Right lobe of liver (tissue), 6 donors: ENCODE data around the gene DDX18. TPM values are rescaled to one million over a fixed set of nuclear protein-coding genes. Genes with fewer than 3 reads are reported as not detected.

ENCODE experiments used
- ATAC-seq, 4 donors: fragments of 200-7000 bp; cut with Tn5 transposase; one replicate each; pipeline ENCODE4 v1.9.1; 2020; ENCODE audit warnings: mild to moderate bottlenecking in 4 of 4, moderate library complexity in 4 of 4
- DNase-seq, 3 donors: peaks; one replicate each; pipeline ENCODE4 v3.0.0-alpha.2; 2020
- H3K27ac ChIP-seq, 3 donors: fragments of 200-600 bp; one replicate each; pipeline ENCODE4 v1.8.0; 2022
- H3K27me3 ChIP-seq, 2 donors: fragments of 200-600 bp; one replicate each; pipeline ENCODE4 v1.8.0; 2022
- H3K36me3 ChIP-seq, 4 donors: fragments of 200-600 bp; sonication (generic) in 1 of 4; one replicate each; pipeline versions ENCODE4 v1.5.1 to v1.8.0; 2017 to 2022; ENCODE audit warnings: control low read depth in 1 of 4
- H3K4me1 ChIP-seq, 4 donors: fragments of 200-600 bp; sonication (generic) in 1 of 4; one replicate each; pipeline versions ENCODE4 v1.5.1 to v1.8.0; 2017 to 2022; ENCODE audit warnings: control low read depth in 1 of 4
- H3K4me3 ChIP-seq, 3 donors: fragments of 200-600 bp; one replicate each; pipeline ENCODE4 v1.8.0; 2022
- H3K9me3 ChIP-seq, 4 donors: fragments of 200-600 bp; sonication (generic) in 1 of 4; one replicate each; pipeline versions ENCODE4 v1.5.1 to v1.8.0; 2017 to 2022; ENCODE audit warnings: control low read depth in 1 of 4
- POLR2A ChIP-seq: fragments of 450-650 bp; IDR thresholded peaks from one replicate; pipeline ENCODE4 v1.6.1; 2017; ENCODE audit warnings: antibody characterized with exemption, mild to moderate bottlenecking
- WGBS: methylation state at CpG from one replicate; pipeline ENCODE4 v1.1.6; 2018; ENCODE audit warnings: low coverage, low lambda C conversion rate; ENCODE audit not compliant: insufficient coverage; ENCODE audit errors: missing lambda C conversion rate; 5-methylcytosine and 5-hydroxymethylcytosine counted together
- intact Hi-C, 2 donors: fragments of 100-400 bp; cut with DNase I; formaldehyde crosslinking; loops; one replicate each; pipeline versions ENCODE4 v1.11.2 to v1.14.1; 2022
- total RNA-seq, 6 experiments: library from RNA; depleted of rRNA in 2 of 6; stranded (reverse); fragments of >200 nt in 2 of 6; fragmentation: NEBNext Ultra II Directional in 3 of 6; extraction: Animal tissue kit (Norgen Biotek cat#: 25700) in 3 of 6; gene quantifications; one replicate each; pipeline versions ENCODE4 v1.1.0 to v1.2.4, GENCODE V29; 2016 to 2023
- TF ChIP-seq, protein P1 (sequence below), 4 donors: fragments of 200-600 bp in 3 of 4; fragments of 450-650 bp in 1 of 4; IDR thresholded peaks; one replicate each; pipeline versions ENCODE4 v1.5.1 to v1.8.0; 2016 to 2022; ENCODE audit warnings: antibody characterized with exemption in 4 of 4, mild to moderate bottlenecking in 2 of 4
- donor health status: DM: no; HTN: yes; CAD: no.
- donor health status: DM: no; HTN: no; CAD: no.
- donor health status: DM: no; HTN: no; CAD: no.
- donor health status: DM: no; HTN: yes; CAD: no.
- donor health status: DM: no; HTN: yes; CAD: no.

DDX18 gene
- total RNA-seq, 6 experiments from 2014 or later, result 20.5 to 35.1 (median 24.6) TPM

DNA sequence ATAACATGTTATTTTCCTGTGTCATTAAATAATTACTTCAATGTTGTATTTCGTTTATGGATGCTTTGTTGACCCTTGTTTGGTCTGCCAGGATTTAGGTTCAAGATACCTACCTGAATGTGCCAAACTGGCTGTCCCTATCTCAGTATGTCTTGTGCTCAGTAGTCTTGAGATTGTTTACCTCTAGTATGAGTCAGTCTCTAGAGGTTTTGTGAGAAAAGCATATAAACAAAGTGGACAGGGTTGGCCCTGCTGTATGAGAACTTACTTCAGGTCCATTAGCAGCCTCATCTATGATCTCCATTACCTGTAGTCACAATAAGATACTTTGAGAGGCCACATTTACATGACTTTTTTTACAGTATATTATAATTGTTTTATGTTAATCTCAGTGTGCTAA lies 17.8 kb downstream of the DDX18 start:
- DNase-seq (no peak), ATAC-seq (no peak)
- Histone ChIP-seq H3K27ac (no peak overlapping the region), H3K4me1 (peaks cover 0 to 5% (median 0%) of the 10 kb centered on the region in 4 donors), H3K4me3 (no peak overlapping the region), H3K9me3 (no peaks in the 10 kb centered on the region), H3K27me3 (no peaks in the 10 kb centered on the region), H3K36me3 (peaks cover 0 to 56% (median 24%) of the 10 kb centered on the region in 4 donors)
- whole genome bisulfite sequencing, result 82% methylated on average over 1 of the region's 1 CpG
- TF ChIP-seq, protein P1, sequence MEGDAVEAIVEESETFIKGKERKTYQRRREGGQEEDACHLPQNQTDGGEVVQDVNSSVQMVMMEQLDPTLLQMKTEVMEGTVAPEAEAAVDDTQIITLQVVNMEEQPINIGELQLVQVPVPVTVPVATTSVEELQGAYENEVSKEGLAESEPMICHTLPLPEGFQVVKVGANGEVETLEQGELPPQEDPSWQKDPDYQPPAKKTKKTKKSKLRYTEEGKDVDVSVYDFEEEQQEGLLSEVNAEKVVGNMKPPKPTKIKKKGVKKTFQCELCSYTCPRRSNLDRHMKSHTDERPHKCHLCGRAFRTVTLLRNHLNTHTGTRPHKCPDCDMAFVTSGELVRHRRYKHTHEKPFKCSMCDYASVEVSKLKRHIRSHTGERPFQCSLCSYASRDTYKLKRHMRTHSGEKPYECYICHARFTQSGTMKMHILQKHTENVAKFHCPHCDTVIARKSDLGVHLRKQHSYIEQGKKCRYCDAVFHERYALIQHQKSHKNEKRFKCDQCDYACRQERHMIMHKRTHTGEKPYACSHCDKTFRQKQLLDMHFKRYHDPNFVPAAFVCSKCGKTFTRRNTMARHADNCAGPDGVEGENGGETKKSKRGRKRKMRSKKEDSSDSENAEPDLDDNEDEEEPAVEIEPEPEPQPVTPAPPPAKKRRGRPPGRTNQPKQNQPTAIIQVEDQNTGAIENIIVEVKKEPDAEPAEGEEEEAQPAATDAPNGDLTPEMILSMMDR (IDR thresholded peaks at IDR 0.05), result no peak
- TF ChIP-seq POLR2A, result no peak
- intact Hi-C loops, result loop anchor here (10.0 kb wide), 2 partner anchors 82 to 172 kb away; no protein-coding TSS in a partner anchor

DNA sequence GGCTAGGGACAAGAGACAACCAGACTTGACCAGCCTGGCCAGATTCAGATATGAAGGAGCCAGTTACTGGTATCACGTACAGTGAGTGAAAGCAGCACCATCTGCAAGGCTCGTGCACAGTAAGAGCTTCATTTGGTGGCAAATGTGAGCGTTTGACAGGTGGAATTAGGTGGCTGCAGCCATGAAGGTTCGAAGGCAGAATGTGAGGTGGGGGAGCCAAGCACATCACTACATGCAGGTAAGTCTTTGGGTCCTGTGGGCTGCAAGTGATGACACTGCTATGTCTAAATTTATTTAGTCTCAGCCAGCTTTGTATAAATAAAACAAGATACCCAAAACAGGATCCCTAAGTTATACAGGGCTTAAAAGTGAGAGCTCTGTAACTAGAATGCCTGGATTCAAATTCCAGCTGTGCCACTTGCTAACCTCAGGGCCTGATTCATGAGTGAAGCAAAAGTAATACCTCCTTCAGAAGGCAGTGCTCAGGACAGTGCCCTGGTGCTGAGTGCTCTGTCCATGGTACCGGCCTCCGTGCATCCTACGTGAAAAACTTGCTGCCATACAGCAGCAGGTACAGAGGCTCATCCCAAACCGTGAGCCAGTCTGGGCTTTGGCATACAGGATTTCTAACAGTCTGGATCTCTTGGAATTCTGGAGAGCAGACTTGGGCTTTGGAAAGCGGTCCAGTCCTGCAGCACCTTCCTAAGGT lies 18.6 kb downstream of the DDX18 start:
- no peaks in the 10 kb centered on the region for H3K27me3 ChIP-seq
- WGBS, result 90% methylated on average over 5 of the region's 9 CpGs
- no peak for ATAC-seq
- TF ChIP-seq, protein P1 (IDR thresholded peaks at IDR 0.05), result no peak
- TF ChIP-seq POLR2A, result no peak
- no peaks in the 10 kb centered on the region for H3K9me3 ChIP-seq
- H3K36me3 ChIP-seq, result peaks cover 0 to 49% (median 20%) of the 10 kb centered on the region in 4 donors
- intact Hi-C loops, result loop anchor here (10.0 kb wide), 2 partner anchors 82 to 172 kb away; no protein-coding TSS in a partner anchor
- no peak overlapping the region for H3K27ac ChIP-seq
- DNase-seq, result no peak
- peaks cover 0 to 5% (median 0%) of the 10 kb centered on the region in 4 donors for H3K4me1 ChIP-seq
- no peak overlapping the region for H3K4me3 ChIP-seq

DNA sequence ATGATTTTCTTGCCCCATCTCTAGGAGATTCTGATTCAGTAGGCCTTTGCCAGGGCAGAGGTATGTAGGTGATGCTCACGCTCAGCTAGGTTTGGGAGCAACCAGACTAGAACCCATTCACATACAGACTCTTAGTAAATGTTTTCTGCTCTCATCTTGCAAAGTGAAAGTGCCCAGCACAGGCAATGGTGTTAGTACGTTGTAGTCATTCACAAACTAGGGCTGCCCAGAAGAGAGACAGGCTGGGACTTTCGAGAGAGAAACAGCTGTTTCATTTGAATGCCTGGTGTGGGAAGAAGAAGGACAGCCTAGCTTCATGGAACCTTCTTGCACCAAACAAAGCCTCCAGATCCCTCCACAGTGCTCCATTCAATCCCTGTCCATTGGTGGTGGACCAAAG lies 19.4 kb downstream of the DDX18 start:
- 79% methylated on average over 2 of the region's 3 CpGs for WGBS
- intact Hi-C loops, result loop anchor here (10.0 kb wide), 2 partner anchors 81 to 171 kb away; no protein-coding TSS in a partner anchor

DNA sequence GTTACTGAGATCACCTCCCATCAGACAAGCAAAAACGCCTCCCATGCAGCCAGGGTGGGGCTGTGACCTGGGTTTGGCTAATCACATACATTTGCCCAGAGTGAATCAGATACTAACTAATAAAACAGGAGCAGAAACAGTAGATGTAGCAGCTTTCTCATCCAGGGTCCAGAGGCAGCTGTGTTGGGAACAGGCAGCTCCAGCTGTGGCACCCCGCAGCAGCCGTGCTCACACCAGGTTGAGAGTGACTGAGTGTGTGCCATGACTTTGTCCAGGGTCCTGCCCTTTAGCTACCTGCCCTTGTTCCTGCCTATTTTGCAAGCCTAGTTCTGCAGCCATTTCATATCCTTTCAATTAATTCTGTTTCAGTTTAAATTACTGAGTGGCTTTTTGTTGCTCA lies 20.5 kb downstream of the DDX18 start:
- no peaks in the 10 kb centered on the region for H3K9me3 ChIP-seq
- H3K36me3 ChIP-seq, result peaks cover 0 to 30% (median 5%) of the 10 kb centered on the region in 4 donors
- no peak overlapping the region for H3K27ac ChIP-seq
- WGBS, result 83% methylated on average over 1 of the region's 3 CpGs
- H3K4me1 ChIP-seq, result peaks cover 0 to 5% (median 0%) of the 10 kb centered on the region in 4 donors
- intact Hi-C loops, result loop anchor here (10.0 kb wide), 2 partner anchors 80 to 170 kb away; no protein-coding TSS in a partner anchor
- ATAC-seq (no peak), DNase-seq (no peak)
- TF ChIP-seq, protein P1 (IDR thresholded peaks at IDR 0.05), result no peak
- no peak for TF ChIP-seq POLR2A
- H3K27me3 ChIP-seq, result no peaks in the 10 kb centered on the region
- no peak overlapping the region for H3K4me3 ChIP-seq

More for the DNA sequence above, 19.4 kb downstream of the DDX18 start:
- DNase-seq, result no peak
- Histone ChIP-seq H3K36me3 (peaks cover 0 to 41% (median 12%) of the 10 kb centered on the region in 4 donors), H3K27ac (no peak overlapping the region), H3K4me1 (peaks cover 0 to 5% (median 0%) of the 10 kb centered on the region in 4 donors), H3K4me3 (no peak overlapping the region), H3K27me3 (no peaks in the 10 kb centered on the region), H3K9me3 (no peaks in the 10 kb centered on the region)
- ATAC-seq, result no peak
- TF ChIP-seq, protein P1 (IDR thresholded peaks at IDR 0.05), result no peak
- TF ChIP-seq POLR2A, result no peak
